Endodermal cell (in vitro differentiated cells): ENCODE results near the gene CCDC92B. TPM values are rescaled to one million over a fixed set of nuclear protein-coding genes. Genes with fewer than 3 reads are reported as not detected.

ENCODE experiments used
- DNase-seq: peaks from one replicate; pipeline ENCODE4 v3.0.0-alpha.2; 2017
- H3K27ac ChIP-seq: 2 replicates; pipeline ENCODE4 v1.5.1; 2013; ENCODE audit warnings: mild to moderate bottlenecking, low read depth, low read length, moderate library complexity
- H3K27me3 ChIP-seq: 2 replicates; pipeline ENCODE4 v1.6.1; 2013; ENCODE audit warnings: mild to moderate bottlenecking, low read length, moderate library complexity; ENCODE audit not compliant: insufficient read depth, control insufficient read depth, poor library complexity, severe bottlenecking
- H3K36me3 ChIP-seq: 2 replicates; pipeline ENCODE4 v1.7.0; 2013; ENCODE audit warnings: mild to moderate bottlenecking, low read length, moderate library complexity; ENCODE audit not compliant: control insufficient read depth, insufficient read depth
- H3K4me1 ChIP-seq: one replicate; pipeline ENCODE4 v1.7.0; 2013; ENCODE audit warnings: low read length; ENCODE audit not compliant: control insufficient read depth, insufficient read depth
- H3K4me3 ChIP-seq: 2 replicates; pipeline ENCODE4 v1.5.1; 2013; ENCODE audit warnings: mild to moderate bottlenecking, low read length, moderate library complexity
- H3K9ac ChIP-seq: 2 replicates; pipeline ENCODE4 v1.6.1; 2013; ENCODE audit warnings: mild to moderate bottlenecking, low read length, moderate library complexity; ENCODE audit not compliant: poor library complexity, severe bottlenecking; ENCODE audit errors: extremely low read depth
- H3K9me3 ChIP-seq: 2 replicates; pipeline ENCODE4 v1.6.1; 2013; ENCODE audit warnings: mild to moderate bottlenecking, low read length, moderate library complexity; ENCODE audit not compliant: control insufficient read depth
- H3K27ac Mint-ChIP-seq: 2 replicates; pipeline ENCODE4 v1.8.0; 2020; ENCODE audit warnings: mixed read lengths
- H3K27me3 Mint-ChIP-seq: 2 replicates; pipeline ENCODE4 v1.8.0; 2021; ENCODE audit warnings: mild to moderate bottlenecking, mixed read lengths; ENCODE audit not compliant: insufficient read depth
- H3K36me3 Mint-ChIP-seq: 2 replicates; pipeline ENCODE4 v1.8.0; 2020; ENCODE audit warnings: low read depth, mixed read lengths
- H3K4me1 Mint-ChIP-seq: 2 replicates; pipeline ENCODE4 v1.8.0; 2020; ENCODE audit warnings: mixed read lengths
- H3K4me3 Mint-ChIP-seq: 2 replicates; pipeline ENCODE4 v1.8.0; 2020; ENCODE audit warnings: mild to moderate bottlenecking, moderate library complexity, mixed read lengths
- H3K9me3 Mint-ChIP-seq: 2 replicates; pipeline ENCODE4 v1.8.0; 2020; ENCODE audit warnings: mild to moderate bottlenecking, mixed read lengths
- WGBS, 2 experiments: methylation state at CpG; one replicate each; pipeline versions ENCODE4 v1.1.5 to v1.1.7; 2013; ENCODE audit warnings: missing lambda C conversion rate in 2 of 2, mixed read lengths in 1 of 2; ENCODE audit not compliant: insufficient coverage in 1 of 2, insufficient read length in 1 of 2; 5-methylcytosine and 5-hydroxymethylcytosine counted together
- total RNA-seq, 2 donors: library from RNA; stranded (reverse); fragmentation: NEBNext Ultra II Directional in 1 of 2; extraction: Animal tissue kit (Norgen Biotek cat#: 25700) in 1 of 2; gene quantifications; 2 replicates in 1 of 2; 3 replicates in 1 of 2; pipeline ENCODE4 v1.2.1, GENCODE V29; 2021
- TF ChIP-seq, protein P1 (sequence below): fragments of 200-600 bp; sonication (generic); conservative IDR thresholded peaks from 2 replicates; pipeline ENCODE4 v1.5.0; 2021; ENCODE audit warnings: antibody characterized with exemption, mild to moderate bottlenecking

CCDC92B gene
- total RNA-seq, 2 donors from 2014 or later: 4.3 to 5.8 TPM

DNA sequence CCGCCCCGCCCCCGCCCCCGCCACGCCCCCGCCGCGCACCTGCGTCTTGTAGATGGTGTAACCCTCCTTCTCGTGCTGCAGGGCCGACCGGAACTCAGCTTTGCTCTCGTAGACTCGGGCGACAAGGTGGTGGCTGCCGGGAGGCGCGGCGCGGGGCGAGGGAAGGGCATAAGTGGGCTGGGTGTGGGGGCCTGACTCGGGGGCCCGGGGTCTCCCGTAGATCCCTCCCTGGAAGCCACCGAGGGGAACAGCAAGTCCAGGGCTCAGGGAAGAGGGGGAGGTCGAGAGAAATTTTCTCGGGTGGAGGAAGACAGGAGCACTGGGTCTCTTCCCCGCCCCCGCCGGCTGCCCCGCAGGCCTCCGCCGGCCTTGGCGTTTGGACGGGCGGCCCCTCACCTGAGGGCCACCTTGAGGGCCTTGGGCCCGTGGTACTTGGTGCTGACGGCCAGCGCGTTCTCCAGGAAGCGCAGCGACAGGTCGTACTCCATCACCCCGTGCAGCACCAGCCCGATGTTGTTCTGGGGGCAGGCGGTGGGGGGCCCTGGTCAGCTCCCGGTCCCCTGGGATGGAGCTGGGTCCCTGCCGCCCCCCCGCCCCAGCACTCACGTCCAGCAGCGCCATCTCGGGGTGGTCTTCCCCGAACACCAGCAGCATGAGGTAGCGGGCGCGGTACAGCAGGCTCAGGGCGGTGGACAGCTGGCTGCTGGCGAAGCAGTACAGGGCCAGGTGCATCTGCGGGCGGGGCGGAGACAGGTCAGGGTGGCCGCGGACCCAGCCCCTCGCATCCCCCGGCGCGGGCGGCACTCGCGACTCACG lies 57.3 kb downstream of the CCDC92B start:
- Mint-ChIP-seq H3K4me3 (no peak overlapping the region), H3K27me3 (no peaks in the 10 kb centered on the region)
- peak; percentile 58 for DNase-seq

DNA sequence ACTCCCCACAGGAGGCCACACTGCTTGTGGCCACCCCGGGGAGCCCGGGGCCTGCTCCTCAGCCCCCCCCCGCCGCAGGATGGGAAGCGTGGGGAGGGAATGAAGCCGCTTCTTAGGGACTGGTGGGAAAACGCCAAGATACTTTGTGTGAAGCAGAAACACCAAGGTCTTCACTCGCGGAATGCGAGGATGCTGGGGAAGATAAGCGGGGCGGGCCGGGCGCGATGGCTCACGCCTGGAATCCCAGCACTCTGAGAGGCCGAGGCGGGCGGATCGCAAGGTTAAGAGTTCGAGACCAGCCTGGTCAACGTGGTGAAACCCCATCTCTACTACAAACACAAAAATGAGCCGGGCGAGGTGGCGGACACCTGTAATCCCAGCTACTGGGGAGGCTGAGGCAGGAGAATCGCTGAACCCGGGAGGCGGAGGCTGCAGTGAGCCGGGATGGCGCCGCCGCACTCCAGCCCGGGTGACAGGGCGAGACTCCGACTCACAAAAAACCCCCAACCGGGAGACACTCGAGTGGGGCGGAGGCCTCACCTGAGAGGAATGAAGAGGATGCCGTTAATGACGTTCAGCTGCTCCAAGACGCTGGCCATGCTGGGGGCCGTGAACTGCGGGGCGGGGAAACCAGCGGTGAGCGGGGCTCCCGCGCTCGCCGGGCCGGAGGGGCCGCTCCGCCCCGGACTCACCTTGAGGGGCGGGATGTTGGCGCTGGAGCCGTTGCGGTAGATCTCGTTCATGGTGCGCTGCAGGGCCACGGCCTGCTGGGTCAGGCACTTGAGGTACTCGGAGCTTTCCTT lies 58.2 kb downstream of the CCDC92B start:
- Histone ChIP-seq H3K9me3 (no peaks in the 10 kb centered on the region), H3K36me3 (no peaks in the 10 kb centered on the region), H3K27me3 (no peaks in the 10 kb centered on the region), H3K4me3 (no peak overlapping the region), H3K4me1 (no peaks in the 10 kb centered on the region), H3K9ac (no peak overlapping the region), H3K27ac (no peak overlapping the region)
- Mint-ChIP-seq H3K4me3 (no peak overlapping the region), H3K9me3 (no peaks in the 10 kb centered on the region), H3K27ac (no peak overlapping the region), H3K4me1 (peaks cover 6% of the 10 kb centered on the region), H3K36me3 (peaks cover 11% of the 10 kb centered on the region), H3K27me3 (no peaks in the 10 kb centered on the region)
- DNase-seq: peak; percentile 58
- TF ChIP-seq, protein P1, sequence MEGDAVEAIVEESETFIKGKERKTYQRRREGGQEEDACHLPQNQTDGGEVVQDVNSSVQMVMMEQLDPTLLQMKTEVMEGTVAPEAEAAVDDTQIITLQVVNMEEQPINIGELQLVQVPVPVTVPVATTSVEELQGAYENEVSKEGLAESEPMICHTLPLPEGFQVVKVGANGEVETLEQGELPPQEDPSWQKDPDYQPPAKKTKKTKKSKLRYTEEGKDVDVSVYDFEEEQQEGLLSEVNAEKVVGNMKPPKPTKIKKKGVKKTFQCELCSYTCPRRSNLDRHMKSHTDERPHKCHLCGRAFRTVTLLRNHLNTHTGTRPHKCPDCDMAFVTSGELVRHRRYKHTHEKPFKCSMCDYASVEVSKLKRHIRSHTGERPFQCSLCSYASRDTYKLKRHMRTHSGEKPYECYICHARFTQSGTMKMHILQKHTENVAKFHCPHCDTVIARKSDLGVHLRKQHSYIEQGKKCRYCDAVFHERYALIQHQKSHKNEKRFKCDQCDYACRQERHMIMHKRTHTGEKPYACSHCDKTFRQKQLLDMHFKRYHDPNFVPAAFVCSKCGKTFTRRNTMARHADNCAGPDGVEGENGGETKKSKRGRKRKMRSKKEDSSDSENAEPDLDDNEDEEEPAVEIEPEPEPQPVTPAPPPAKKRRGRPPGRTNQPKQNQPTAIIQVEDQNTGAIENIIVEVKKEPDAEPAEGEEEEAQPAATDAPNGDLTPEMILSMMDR: no peak
- 96 to 97% methylated on average over 43 to 62 of the region's 62 CpGs for WGBS, 2 experiments

More for the DNA sequence above, 57.3 kb downstream of the CCDC92B start:
- Mint-ChIP-seq H3K9me3 (no peaks in the 10 kb centered on the region), H3K27ac (no peak overlapping the region), H3K4me1 (peaks cover 6% of the 10 kb centered on the region), H3K36me3 (peaks cover 11% of the 10 kb centered on the region)
- Histone ChIP-seq H3K36me3 (no peaks in the 10 kb centered on the region), H3K9ac (no peak overlapping the region), H3K27me3 (no peaks in the 10 kb centered on the region), H3K27ac (no peak overlapping the region), H3K4me3 (no peak overlapping the region), H3K9me3 (no peaks in the 10 kb centered on the region), H3K4me1 (no peaks in the 10 kb centered on the region)
- TF ChIP-seq, protein P1: no peak
- WGBS, 2 experiments: 93 to 97% methylated on average over 24 to 71 of the region's 71 CpGs

DNA sequence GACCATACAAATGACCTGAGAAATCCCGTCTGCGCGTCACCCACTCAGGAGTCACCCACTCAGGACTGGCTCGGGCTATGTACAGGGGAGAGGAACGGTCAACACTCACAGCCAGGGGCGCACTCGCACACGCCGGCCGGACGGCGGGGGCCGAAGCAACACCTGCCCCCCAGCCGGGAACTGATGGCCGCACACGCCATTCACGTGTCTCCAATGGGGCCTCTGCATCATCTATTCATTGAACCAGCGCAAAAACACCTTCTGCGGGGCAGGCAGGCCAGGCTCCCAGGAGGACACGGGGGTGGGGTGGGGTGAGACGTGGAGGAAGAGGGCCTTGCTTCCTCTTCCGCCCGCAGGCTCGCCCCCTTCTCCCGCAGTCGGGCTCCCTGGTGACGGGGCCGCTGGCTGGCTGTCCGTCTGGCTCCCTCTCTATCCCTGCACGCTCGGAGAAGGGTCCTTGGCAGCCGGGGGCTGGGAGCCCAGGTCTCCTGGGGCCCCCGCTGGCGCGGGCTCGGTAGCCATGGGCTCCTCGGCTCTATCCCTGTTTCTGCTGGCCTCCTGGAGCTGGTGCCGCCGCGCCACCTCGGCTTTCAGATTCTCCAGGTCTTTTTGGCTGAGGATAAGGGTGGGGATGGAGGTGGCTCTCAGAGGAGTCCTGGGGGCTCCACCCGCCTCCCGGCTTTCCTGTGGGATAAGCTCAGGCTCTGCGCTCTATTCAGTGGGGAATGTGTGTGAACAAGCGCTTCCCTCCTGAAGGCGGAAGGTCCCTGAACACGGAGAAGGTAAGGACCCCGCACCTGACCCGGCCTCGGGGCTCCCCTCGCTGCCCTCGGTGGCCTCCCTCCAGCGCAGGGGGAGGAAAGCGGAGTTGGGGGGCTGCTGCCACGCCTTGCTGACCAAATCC lies 59.0 kb downstream of the CCDC92B start:
- Histone ChIP-seq H3K4me3 (no peak overlapping the region), H3K9ac (no peak overlapping the region), H3K9me3 (no peaks in the 10 kb centered on the region), H3K27me3 (no peaks in the 10 kb centered on the region), H3K36me3 (peaks cover 2% of the 10 kb centered on the region), H3K4me1 (no peaks in the 10 kb centered on the region), H3K27ac (peak overlapping the region; percentile 38)
- Mint-ChIP-seq H3K27me3 (no peaks in the 10 kb centered on the region), H3K36me3 (peaks cover 11% of the 10 kb centered on the region), H3K4me3 (no peak overlapping the region), H3K9me3 (no peaks in the 10 kb centered on the region), H3K4me1 (peaks cover 6% of the 10 kb centered on the region), H3K27ac (no peak overlapping the region)
- WGBS, 2 experiments: 92 to 94% methylated on average over 34 to 55 of the region's 55 CpGs
- DNase-seq: peak; percentile 51
- TF ChIP-seq, protein P1: no peak
